CD14-positive monocyte (primary cell): ENCODE data around the gene ARHGAP9. TPM values are rescaled to one million over a fixed set of nuclear protein-coding genes. Genes with fewer than 3 reads are reported as not detected.

Experiments
- DNase-seq, 3 donors: peaks; one replicate each; pipeline ENCODE4 v3.0.0-alpha.2; 2011 to 2022
- H2AFZ ChIP-seq: 2 replicates; pipeline ENCODE4 v1.6.0; 2012; ENCODE audit warnings: mild to moderate bottlenecking, low read depth, low read length, inconsistent platforms; ENCODE audit not compliant: insufficient read depth, poor library complexity, severe bottlenecking
- H3K27ac ChIP-seq, 2 donors: 1 replicate in 1 of 2; 2 replicates in 1 of 2; pipeline ENCODE4 v1.5.1; 2012 to 2013; ENCODE audit warnings: low read length in 2 of 2, control low read depth in 1 of 2, inconsistent platforms in 1 of 2, low read depth in 1 of 2, mild to moderate bottlenecking in 1 of 2
- H3K27me3 ChIP-seq, 2 donors: one replicate each; pipeline versions ENCODE4 v1.6.0 to v1.6.1; 2011 to 2013; ENCODE audit warnings: low read length in 2 of 2; ENCODE audit not compliant: control insufficient read depth in 2 of 2, insufficient read depth in 2 of 2
- H3K36me3 ChIP-seq, 2 donors: replicated peaks in 1 of 2; 1 replicate in 1 of 2; 2 replicates in 1 of 2; pipeline versions ENCODE4 v1.5.1 to v1.6.1; 2012 to 2013; ENCODE audit warnings: low read length in 2 of 2, control low read depth in 1 of 2, inconsistent platforms in 1 of 2, mild to moderate bottlenecking in 1 of 2; ENCODE audit not compliant: insufficient read depth in 2 of 2, control insufficient read depth in 1 of 2
- H3K4me1 ChIP-seq, 2 donors: 1 replicate in 1 of 2; 2 replicates in 1 of 2; pipeline versions ENCODE4 v1.5.1 to v1.6.1; 2012 to 2013; ENCODE audit warnings: low read length in 2 of 2, control low read depth in 1 of 2, inconsistent platforms in 1 of 2, mild to moderate bottlenecking in 1 of 2, moderate library complexity in 1 of 2; ENCODE audit not compliant: insufficient read depth in 2 of 2, control insufficient read depth in 1 of 2
- H3K4me2 ChIP-seq: replicated peaks from 2 replicates; pipeline ENCODE3; 2012; ENCODE audit warnings: low read length, moderate library complexity, mild to moderate bottlenecking; ENCODE audit not compliant: poor library complexity, severe bottlenecking; ENCODE audit errors: extremely low read depth
- H3K4me3 ChIP-seq, 3 experiments: fragments of 200-600 bp in 1 of 3; sonication (generic) in 1 of 3; replicated peaks in 1 of 3; 1 replicate in 2 of 3; 2 replicates in 1 of 3; pipeline ENCODE4 v1.5.1; 2011 to 2013; ENCODE audit warnings: low read length in 3 of 3, mild to moderate bottlenecking in 3 of 3, control low read depth in 2 of 3, low read depth in 2 of 3, inconsistent platforms in 1 of 3, moderate library complexity in 1 of 3
- H3K79me2 ChIP-seq: 2 replicates; pipeline ENCODE4 v1.6.0; 2012; ENCODE audit warnings: mild to moderate bottlenecking, control low read depth, inconsistent platforms, low read length, moderate library complexity; ENCODE audit not compliant: insufficient read depth
- H3K9ac ChIP-seq: 2 replicates; pipeline ENCODE4 v1.6.0; 2017; ENCODE audit warnings: low read length, mild to moderate bottlenecking; ENCODE audit not compliant: insufficient read depth, poor library complexity, severe bottlenecking
- H3K9me3 ChIP-seq, 2 donors: replicated peaks in 1 of 2; 1 replicate in 1 of 2; 2 replicates in 1 of 2; pipeline versions ENCODE4 v1.5.1 to v1.6.1; 2012 to 2013; ENCODE audit warnings: low read length in 2 of 2, control low read depth in 1 of 2; ENCODE audit not compliant: control insufficient read depth in 1 of 2, insufficient read depth in 1 of 2
- H4K20me1 ChIP-seq: 2 replicates; pipeline ENCODE4 v1.6.0; 2012; ENCODE audit warnings: mild to moderate bottlenecking, low read length, control low read depth, moderate library complexity; ENCODE audit not compliant: insufficient read depth
- H3K27ac Mint-ChIP-seq, 7 donors: one replicate each; pipeline ENCODE4 v1.8.0; 2020; ENCODE audit warnings: mild to moderate bottlenecking in 7 of 7, mixed read lengths in 7 of 7, moderate library complexity in 6 of 7, inconsistent platforms in 2 of 7
- H3K27me3 Mint-ChIP-seq, 3 donors: one replicate each; pipeline ENCODE4 v1.8.0; 2021 to 2022; ENCODE audit warnings: low read depth in 3 of 3, mild to moderate bottlenecking in 3 of 3, mixed read lengths in 3 of 3, moderate library complexity in 3 of 3, inconsistent platforms in 1 of 3
- H3K36me3 Mint-ChIP-seq, 2 donors: one replicate each; pipeline ENCODE4 v1.8.0; 2020; ENCODE audit warnings: mixed read lengths in 2 of 2, inconsistent platforms in 1 of 2, mild to moderate bottlenecking in 1 of 2
- H3K4me1 Mint-ChIP-seq: one replicate; pipeline ENCODE4 v1.8.0; 2020; ENCODE audit warnings: mild to moderate bottlenecking, mixed read lengths
- H3K4me3 Mint-ChIP-seq, 2 donors: one replicate each; pipeline ENCODE4 v1.8.0; 2020; ENCODE audit warnings: mild to moderate bottlenecking in 2 of 2, mixed read lengths in 2 of 2, moderate library complexity in 1 of 2
- H3K9me3 Mint-ChIP-seq, 7 donors: one replicate each; pipeline ENCODE4 v1.8.0; 2020 to 2022; ENCODE audit warnings: mixed read lengths in 7 of 7, mild to moderate bottlenecking in 6 of 7, moderate library complexity in 6 of 7, inconsistent platforms in 2 of 7
- CTCF ChIP-seq: fragments of 200-600 bp; IDR thresholded peaks from one replicate; pipeline ENCODE4 v1.8.0; 2022; ENCODE audit warnings: antibody characterized with exemption, mild to moderate bottlenecking
- WGBS: methylation state at CpG from one replicate; pipeline ENCODE4 v1.1.5; 2013; ENCODE audit warnings: missing lambda C conversion rate; ENCODE audit not compliant: insufficient coverage; 5-methylcytosine and 5-hydroxymethylcytosine counted together
- intact Hi-C, 2 donors: fragments of 100-400 bp; cut with micrococcal nuclease; formaldehyde crosslinking; loops; one replicate each; pipeline versions ENCODE4 v1.15.0 to v1.15.1; 2023
- polyA plus RNA-seq, 3 donors: library from polyadenylated mRNA; depleted of rRNA in 1 of 3; unstranded in 2 of 3; stranded (reverse) in 1 of 3; fragments of 300-500 nt in 2 of 3; fragments of >200 nt in 1 of 3; fragmentation: Illumina TruSeq in 2 of 3; gene quantifications; 1 replicate in 2 of 3; 2 replicates in 1 of 3; pipeline ENCODE4 v1.2.3, GENCODE V29; 2012 to 2021

The ARHGAP9 gene
- polyA plus RNA-seq, 3 donors, result 211 to 581 (median 213) TPM

- Mint-ChIP-seq H3K27me3 (peaks cover 0 to 1% (median 0%) of the 10 kb centered on the region in 3 donors), H3K27ac (peak overlapping the region; percentile 99 to 100 (median 99)), H3K4me1 (peaks cover 47% of the 10 kb centered on the region), H3K36me3 (peaks cover 51% of the 10 kb centered on the region in 2 donors), H3K9me3 (peaks cover 0 to 2% (median 0%) of the 10 kb centered on the region in 7 donors), H3K4me3 (peak overlapping the region; percentile 96 to 97)
- H3K9ac ChIP-seq, result peak overlapping the region; percentile 97
- no peaks in the 10 kb centered on the region for H3K9me3 ChIP-seq
- peaks cover 42 to 43% of the 10 kb centered on the region in 2 donors for H3K36me3 ChIP-seq
- H3K27me3 ChIP-seq, result no peaks in the 10 kb centered on the region
- peaks cover 69% of the 10 kb centered on the region for H4K20me1 ChIP-seq
- TF ChIP-seq CTCF, result no peak
- peaks cover 52 to 53% of the 10 kb centered on the region in 2 donors for H3K4me1 ChIP-seq
- H3K4me3 ChIP-seq, result peak overlapping the region; percentile 70 to 96 (median 89)
- peak in 2 of 3 donors; percentile 40 to 49 for DNase-seq
- H3K27ac ChIP-seq, result peak overlapping the region; percentile 97 to 98
- H3K79me2 ChIP-seq, result peaks cover 55% of the 10 kb centered on the region
- WGBS, result 0% methylated on average over 7 of the region's 8 CpGs
- intact Hi-C loops, result loop anchor here (5.0 kb wide), 3 partner anchors 32 to 418 kb away; partner anchors contain the start of genes ARHGAP9 (in 1 of the 2) and MARS1 (in 1 of the 2)
- H3K4me2 ChIP-seq, result peak overlapping the region; percentile 95
- H2AFZ ChIP-seq, result no peak overlapping the region
Observed at GRCh38 chr12:57519796-57520052, 40.1 kb upstream of the ARHGAP9 start.

GRCh38 chr12:57518920-57519795 is 39.5 kb upstream of the ARHGAP9 start:
- Histone ChIP-seq H3K4me3 (peak overlapping the region; percentile 70 to 96 (median 89)), H3K36me3 (peaks cover 42 to 43% of the 10 kb centered on the region in 2 donors), H3K9me3 (no peaks in the 10 kb centered on the region), H2AFZ (no peak overlapping the region), H3K27ac (peak overlapping the region; percentile 97 to 98), H3K4me2 (peak overlapping the region; percentile 95), H3K4me1 (peaks cover 46 to 47% of the 10 kb centered on the region in 2 donors), H4K20me1 (peaks cover 69% of the 10 kb centered on the region), H3K27me3 (no peaks in the 10 kb centered on the region), H3K79me2 (peaks cover 49% of the 10 kb centered on the region), H3K9ac (peak overlapping the region; percentile 97)
- Mint-ChIP-seq H3K36me3 (peaks cover 51 to 52% of the 10 kb centered on the region in 2 donors), H3K4me1 (peaks cover 41% of the 10 kb centered on the region), H3K4me3 (peak overlapping the region; percentile 96 to 97), H3K27me3 (peaks cover 0 to 1% (median 0%) of the 10 kb centered on the region in 3 donors), H3K27ac (peak overlapping the region; percentile 99 to 100 (median 99)), H3K9me3 (peaks cover 0 to 2% (median 0%) of the 10 kb centered on the region in 7 donors)
- TF ChIP-seq CTCF, result no peak
- whole genome bisulfite sequencing, result 13% methylated on average over 5 of the region's 7 CpGs
- peak in 1 of 3 donors; percentile 19 for DNase-seq
- intact Hi-C loops, result no loop called here
